Left ventricle myocardium inferior (tissue), 1 donor: ENCODE results near the gene MRPS23. TPM values are rescaled to one million over a fixed set of nuclear protein-coding genes. Genes with fewer than 3 reads are reported as not detected.
A peak's percentile ranks its signal among the peaks of the same experiment; 100 is the strongest.

ENCODE experiments used
- DNase-seq: peaks from one replicate; pipeline ENCODE4 v3.0.0-alpha.2; 2020
- H3K27ac ChIP-seq: fragments of 200-600 bp; replicated peaks from 2 replicates; pipeline ENCODE4 v1.8.0; 2021
- H3K27me3 ChIP-seq: fragments of 200-600 bp; 2 replicates; pipeline ENCODE4 v1.8.0; 2021; ENCODE audit warnings: low read depth
- H3K36me3 ChIP-seq: fragments of 200-600 bp; 2 replicates; pipeline ENCODE4 v1.8.0; 2021
- H3K4me1 ChIP-seq: fragments of 200-600 bp; 2 replicates; pipeline ENCODE4 v1.8.0; 2021
- H3K4me3 ChIP-seq: fragments of 200-600 bp; 2 replicates; pipeline ENCODE4 v1.8.0; 2021; ENCODE audit warnings: mild to moderate bottlenecking, moderate library complexity
- H3K9me3 ChIP-seq: fragments of 200-600 bp; replicated peaks from 2 replicates; pipeline ENCODE4 v1.8.0; 2021
- CTCF ChIP-seq: fragments of 200-600 bp; IDR thresholded peaks from 2 replicates; pipeline ENCODE4 v1.8.0; 2021; ENCODE audit warnings: antibody characterized with exemption, mild to moderate bottlenecking, borderline replicate concordance
- intact Hi-C: fragments of 100-400 bp; cut with micrococcal nuclease; formaldehyde crosslinking; loops from one replicate; pipeline ENCODE4 v1.11.0; 2022
- total RNA-seq: library from RNA; stranded (reverse); fragmentation: NEBNext Ultra II Directional; extraction: Animal tissue kit (Norgen Biotek cat#: 25700); gene quantifications from one replicate; pipeline ENCODE4 v1.2.1, GENCODE V29; 2021
- donor health status: DM: no; HTN: yes; CAD: no; lungs with severe emphysema.

Gene MRPS23
- total RNA-seq, 1 donor from 2014 or later: 89.4 TPM

GRCh38 chr17:57892820-57893595 is 43.2 kb upstream of the MRPS23 start:
- H3K4me1 ChIP-seq: peaks cover 100% of the 10 kb centered on the region

DNA sequence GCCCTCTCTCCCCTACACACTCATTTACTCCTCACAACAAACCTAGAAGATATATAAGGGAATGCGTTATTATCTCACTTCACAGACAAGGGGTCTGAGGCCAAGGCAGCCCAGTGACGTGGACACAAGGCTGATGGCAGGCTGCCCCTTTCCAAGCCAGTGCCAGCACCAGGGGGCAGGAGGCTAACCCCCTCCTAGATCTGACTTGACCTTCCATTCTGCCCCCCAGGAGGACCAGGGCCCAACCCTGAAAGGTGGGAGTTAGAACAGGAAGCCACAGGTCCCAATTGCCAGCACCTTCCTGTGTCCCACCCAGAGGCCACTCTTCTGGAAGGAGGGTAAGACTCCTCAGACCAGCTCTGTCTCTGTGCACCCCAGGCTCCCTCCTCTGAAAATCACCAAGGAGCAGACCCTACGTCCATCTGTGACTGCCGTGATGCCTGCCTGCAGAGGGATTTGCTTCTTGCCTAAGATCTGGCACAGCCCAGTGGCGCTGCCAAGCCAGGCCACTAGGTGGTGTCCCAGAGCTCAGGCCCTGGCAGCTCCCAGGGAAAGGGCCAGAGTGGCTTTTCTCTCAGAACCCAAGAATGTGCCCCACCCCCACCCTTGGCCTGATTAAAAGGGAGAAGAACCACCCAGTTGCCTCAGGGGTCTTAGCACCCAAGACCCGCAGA is 42.4 kb upstream of the MRPS23 start:
- TF ChIP-seq CTCF: peak; percentile 98
- H3K36me3 ChIP-seq: no peaks in the 10 kb centered on the region
- peak; percentile 90 for DNase-seq
- intact Hi-C loops: no loop called here
- H3K9me3 ChIP-seq: no peaks in the 10 kb centered on the region
- H3K27me3 ChIP-seq: no peaks in the 10 kb centered on the region
- H3K27ac ChIP-seq: peak overlapping the region; percentile 99
- peaks cover 94% of the 10 kb centered on the region for H3K4me1 ChIP-seq
- peak overlapping the region; percentile 66 for H3K4me3 ChIP-seq

More at GRCh38 chr17:57892820-57893595, 43.2 kb upstream of the MRPS23 start:
- no peak for TF ChIP-seq CTCF
- Histone ChIP-seq H3K27me3 (no peaks in the 10 kb centered on the region), H3K36me3 (no peaks in the 10 kb centered on the region), H3K9me3 (no peaks in the 10 kb centered on the region), H3K27ac (peak overlapping the region; percentile 99), H3K4me3 (peak overlapping the region; percentile 66)
- DNase-seq: peak; percentile 91
- intact Hi-C loops: no loop called here

- Histone ChIP-seq H3K9me3 (no peaks in the 10 kb centered on the region), H3K4me1 (peaks cover 80% of the 10 kb centered on the region), H3K27me3 (no peaks in the 10 kb centered on the region), H3K36me3 (no peaks in the 10 kb centered on the region), H3K4me3 (no peak overlapping the region), H3K27ac (peak overlapping the region; percentile 99)
- DNase-seq: no peak
- intact Hi-C loops: no loop called here
- no peak for TF ChIP-seq CTCF
These were observed 41.0 kb upstream of the MRPS23 start for GRCh38 chr17:57890857-57891232.

GRCh38 chr17:57889892-57890856 is 40.3 kb upstream of the MRPS23 start:
- peaks cover 73% of the 10 kb centered on the region for H3K4me1 ChIP-seq
- H3K27me3 ChIP-seq: no peaks in the 10 kb centered on the region
- H3K4me3 ChIP-seq: no peak overlapping the region
- intact Hi-C loops: no loop called here
- peak; percentile 26 for TF ChIP-seq CTCF
- peaks cover 3% of the 10 kb centered on the region for H3K36me3 ChIP-seq
- DNase-seq: peak; percentile 85
- peak overlapping the region; percentile 99 for H3K27ac ChIP-seq
- no peaks in the 10 kb centered on the region for H3K9me3 ChIP-seq

DNA sequence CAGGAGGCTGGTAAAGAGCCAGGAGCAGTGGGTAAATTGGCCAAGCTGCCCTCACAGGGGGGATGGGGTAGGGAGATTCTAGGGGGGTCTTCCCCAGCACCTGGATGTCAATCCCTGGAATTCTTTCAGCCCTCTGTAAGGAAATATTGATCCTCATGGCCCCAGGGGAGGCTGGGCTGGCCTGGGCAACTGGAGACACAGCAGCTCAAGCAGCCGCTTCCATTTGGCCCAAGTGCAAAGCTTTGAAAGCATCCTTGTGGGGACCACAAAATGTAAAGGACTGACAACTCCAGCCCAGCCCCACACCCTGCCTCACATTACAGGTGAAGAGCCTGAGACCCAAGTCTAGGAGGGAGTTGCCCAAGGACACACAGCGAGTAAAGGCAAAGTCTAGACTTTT is 39.4 kb upstream of the MRPS23 start:
- Histone ChIP-seq H3K36me3 (peaks cover 12% of the 10 kb centered on the region), H3K4me1 (peaks cover 64% of the 10 kb centered on the region), H3K27me3 (no peaks in the 10 kb centered on the region), H3K4me3 (no peak overlapping the region), H3K27ac (peak overlapping the region; percentile 99), H3K9me3 (no peaks in the 10 kb centered on the region)
- TF ChIP-seq CTCF: no peak
- DNase-seq: no peak
- intact Hi-C loops: no loop called here
